A549 (cell line): ENCODE data around the gene MYLK3. TPM values are rescaled to one million over a fixed set of nuclear protein-coding genes. Genes with fewer than 3 reads are reported as not detected.

ENCODE experiments used
- ATAC-seq, 2 experiments: fragments of 200-7000 bp in 1 of 2; fragments of >200 bp in 1 of 2; cut with Nextera tagmentation in 1 of 2; cut with Tn5 transposase in 1 of 2; 3 replicates each; pipeline versions ENCODE4 v1.8.0 to v1.9.1; 2018 to 2020; ENCODE audit warnings: mild to moderate bottlenecking in 1 of 2, moderate library complexity in 1 of 2
- CTCF ChIA-PET: fragments of 300-600 bp; sonication (Branson Sonifier 250); formaldehyde crosslinking; extraction: SDS; loops from one replicate; lab custom pipeline; 2021; ENCODE audit warnings: antibody characterized with exemption, inconsistent platforms; lab: Yijun Ruan, JAX
- POLR2A ChIA-PET: fragments of 350-600 bp; formaldehyde crosslinking; extraction: SDS; loops from one replicate; lab custom pipeline; 2021; ENCODE audit warnings: antibody characterized with exemption, inconsistent platforms; lab: Yijun Ruan, JAX
- DNase-seq, 2 experiments: peaks; one replicate each; pipeline versions ENCODE4 v3.0.0 to v3.0.0-alpha.2; 2011 to 2016; ENCODE audit warnings: low read depth in 1 of 2, low spot score in 1 of 2
- FAIRE-seq: peaks from 2 replicates; lab custom pipeline; 2011; peaks lifted over from hg19 to GRCh38; lab: Jason Lieb, UNC
- H3K27ac ChIP-seq, 2 experiments: fragments of >200 bp; sonication (Bioruptor Twin); formaldehyde crosslinking; 3 replicates each; pipeline ENCODE4 v1.5.1; 2016 to 2017
- H3K4me1 ChIP-seq: fragments of >200 bp; sonication (Bioruptor Twin); formaldehyde crosslinking; 3 replicates; pipeline ENCODE4 v1.6.1; 2016
- H3K4me2 ChIP-seq: fragments of >200 bp; sonication (Bioruptor Twin); formaldehyde crosslinking; 3 replicates; pipeline ENCODE4 v1.6.1; 2016
- H3K4me3 ChIP-seq: fragments of >200 bp; sonication (Bioruptor Twin); formaldehyde crosslinking; 3 replicates; pipeline ENCODE4 v1.5.1; 2016
- H3K9me3 ChIP-seq: fragments of >200 bp; sonication (Bioruptor Twin); formaldehyde crosslinking; 3 replicates; pipeline ENCODE4 v1.6.1; 2016
- BHLHE40 ChIP-seq: IDR thresholded peaks from 2 replicates; pipeline ENCODE4 v1.6.1; 2012; ENCODE audit warnings: low read depth, low read length, inconsistent platforms
- CBX8 ChIP-seq: fragments of 200-600 bp; sonication (generic); IDR thresholded peaks from 2 replicates; pipeline ENCODE4 v1.6.1; 2016
- CEBPB ChIP-seq, 2 experiments: fragments of >200 bp in 1 of 2; sonication (Bioruptor Twin) in 1 of 2; formaldehyde crosslinking in 1 of 2; IDR thresholded peaks; 2 replicates each; pipeline ENCODE4 v1.6.1; 2012 to 2016
- CHD2 ChIP-seq: fragments of 150-350 bp; IDR thresholded peaks from 2 replicates; pipeline ENCODE4 v1.6.1; 2014; ENCODE audit warnings: low read length; ENCODE audit not compliant: partially characterized antibody
- CHD4 ChIP-seq: fragments of 200-600 bp; sonication (generic); IDR thresholded peaks from 2 replicates; pipeline ENCODE4 v1.6.1; 2016; ENCODE audit warnings: antibody characterized with exemption, mild to moderate bottlenecking, borderline replicate concordance
- EHF ChIP-seq: fragments of 250-450 bp; sonication (Bioruptor Pico); IDR thresholded peaks from 2 replicates; pipeline ENCODE4 v1.5.0; 2020; ENCODE audit warnings: mild to moderate bottlenecking
- ELK1 ChIP-seq: fragments of 150-350 bp; IDR thresholded peaks from 2 replicates; pipeline ENCODE4 v1.6.1; 2014; ENCODE audit warnings: low read depth, mild to moderate bottlenecking, low read length
- FOSB ChIP-seq: fragments of 250-450 bp; sonication (Bioruptor Pico); IDR thresholded peaks from 2 replicates; pipeline ENCODE4 v1.5.0; 2020; ENCODE audit warnings: mild to moderate bottlenecking, moderate library complexity
- HOXB5 ChIP-seq: fragments of 250-450 bp; sonication (Bioruptor Pico); IDR thresholded peaks from 2 replicates; pipeline ENCODE4 v1.5.0; 2020; ENCODE audit warnings: mild to moderate bottlenecking, moderate library complexity
- KDM1A ChIP-seq: fragments of 200-600 bp; sonication (generic); IDR thresholded peaks from 2 replicates; pipeline ENCODE4 v1.6.1; 2016; ENCODE audit warnings: low read depth, mild to moderate bottlenecking
- KDM5A ChIP-seq: fragments of 200-600 bp; sonication (generic); IDR thresholded peaks from 2 replicates; pipeline ENCODE4 v1.6.1; 2016; ENCODE audit warnings: antibody characterized with exemption, mild to moderate bottlenecking
- MAFK ChIP-seq: fragments of 450-650 bp; IDR thresholded peaks from 2 replicates; pipeline ENCODE4 v1.6.1; 2014; ENCODE audit not compliant: partially characterized antibody
- NFE2L2 ChIP-seq: fragments of 150-350 bp; conservative IDR thresholded peaks from 2 replicates; pipeline ENCODE4 v1.6.1; 2014; ENCODE audit warnings: low read length
- NR3C1 ChIP-seq: fragments of >200 bp; sonication (Bioruptor Twin); formaldehyde crosslinking; IDR thresholded peaks from 3 replicates; pipeline ENCODE4 v1.6.1; 2017
- POLR2AphosphoS2 ChIP-seq: conservative IDR thresholded peaks from 2 replicates; pipeline ENCODE4 v1.6.1; 2012; ENCODE audit warnings: low read length, improper control_type of control experiment, inconsistent platforms
- RAD21 ChIP-seq, 2 experiments: fragments of >200 bp in 1 of 2; sonication (Bioruptor Twin) in 1 of 2; formaldehyde crosslinking in 1 of 2; IDR thresholded peaks in 1 of 2; conservative IDR thresholded peaks in 1 of 2; 2 replicates in 1 of 2; 3 replicates in 1 of 2; pipeline ENCODE4 v1.6.1; 2012 to 2018; ENCODE audit warnings: inconsistent platforms in 1 of 2
- RCOR1 ChIP-seq: fragments of 150-350 bp; IDR thresholded peaks from 2 replicates; pipeline ENCODE4 v1.6.1; 2014; ENCODE audit warnings: antibody characterized with exemption, low read length, low read depth
- RNF2 ChIP-seq: fragments of 200-600 bp; sonication (generic); IDR thresholded peaks from 2 replicates; pipeline ENCODE4 v1.6.1; 2016; ENCODE audit warnings: low read depth, mild to moderate bottlenecking, antibody characterized with exemption, moderate library complexity, borderline replicate concordance
- SREBF2 ChIP-seq: fragments of 450-650 bp; IDR thresholded peaks from 2 replicates; pipeline ENCODE4 v1.6.1; 2014; ENCODE audit warnings: mild to moderate bottlenecking, moderate library complexity
- TFCP2L1 ChIP-seq: fragments of 250-450 bp; sonication (Bioruptor Pico); IDR thresholded peaks from 2 replicates; pipeline ENCODE4 v1.5.0; 2021; ENCODE audit warnings: mild to moderate bottlenecking
- TP53 ChIP-seq: fragments of 250-450 bp; sonication (Bioruptor Pico); IDR thresholded peaks from 2 replicates; pipeline ENCODE4 v1.5.0; 2021; ENCODE audit warnings: mild to moderate bottlenecking, moderate library complexity
- ZC3H11A ChIP-seq: fragments of 450-650 bp; IDR thresholded peaks from 2 replicates; pipeline ENCODE4 v1.6.1; 2014; ENCODE audit warnings: antibody characterized with exemption, mild to moderate bottlenecking
- ZSCAN20 ChIP-seq: fragments of 250-450 bp; sonication (Bioruptor Pico); IDR thresholded peaks from 2 replicates; pipeline ENCODE4 v1.8.0; 2022; ENCODE audit warnings: mild to moderate bottlenecking, moderate library complexity
- WGBS: methylation state at CpG from one replicate; pipeline ENCODE4 v1.1.6; 2017; ENCODE audit errors: missing lambda C conversion rate; 5-methylcytosine and 5-hydroxymethylcytosine counted together
- polyA plus RNA-seq, 4 experiments: library from polyadenylated mRNA; depleted of rRNA in 3 of 4; stranded (reverse); fragments of >200 nt; fragmentation: RNase III in 1 of 4; extraction: RNeasy Plus Mini Kit Qiagen cat#74134 plus additional on column Dnase treatment in 1 of 4; gene quantifications; 2 replicates in 3 of 4; 3 replicates in 1 of 4; pipeline ENCODE4 v1.2.3, GENCODE V29; 2011 to 2017
- TF ChIP-seq, protein P1 (sequence below): fragments of 200-600 bp; sonication (generic); IDR thresholded peaks from 2 replicates; pipeline ENCODE4 v1.6.1; 2016; ENCODE audit warnings: antibody characterized with exemption, mild to moderate bottlenecking, moderate library complexity
- TF ChIP-seq, protein P2 (sequence below): IDR thresholded peaks from 2 replicates; pipeline ENCODE4 v1.6.1; 2012

Gene MYLK3
- polyA plus RNA-seq, 2 of the 4 experiments (the other 2 are of a cell fraction) = 0.05 to 0.16 TPM

- ChIA-PET CTCF (interaction anchor here (0.7 kb wide), 1 partner anchor 20 kb away, joined by 3 read pairs; no protein-coding TSS in a partner anchor), POLR2A (no interaction called here)
- Histone ChIP-seq H3K4me2 (no peak overlapping the region), H3K9me3 (no peaks in the 10 kb centered on the region), H3K4me3 (no peak overlapping the region), H3K4me1 (no peaks in the 10 kb centered on the region)
- DNase-seq = no peak
- FAIRE-seq = no peak
- WGBS = 63% methylated on average over 12 of the region's 23 CpGs
- no peak for ATAC-seq
- TF ChIP-seq CBX8 (no peak), POLR2AphosphoS2 (no peak), CHD2 (no peak), RCOR1 (no peak), ZC3H11A (no peak), ZSCAN20 (CRISPR knock-in tag) (no peak), TP53 (CRISPR knock-in tag) (no peak), FOSB (CRISPR knock-in tag) (no peak), MAFK (no peak), EHF (CRISPR knock-in tag) (no peak), RNF2 (no peak), CHD4 (no peak), HOXB5 (CRISPR knock-in tag) (no peak), CEBPB (IDR thresholded peaks at IDR 0.05) (no peak), SREBF2 (no peak)
- TF ChIP-seq, protein P1, sequence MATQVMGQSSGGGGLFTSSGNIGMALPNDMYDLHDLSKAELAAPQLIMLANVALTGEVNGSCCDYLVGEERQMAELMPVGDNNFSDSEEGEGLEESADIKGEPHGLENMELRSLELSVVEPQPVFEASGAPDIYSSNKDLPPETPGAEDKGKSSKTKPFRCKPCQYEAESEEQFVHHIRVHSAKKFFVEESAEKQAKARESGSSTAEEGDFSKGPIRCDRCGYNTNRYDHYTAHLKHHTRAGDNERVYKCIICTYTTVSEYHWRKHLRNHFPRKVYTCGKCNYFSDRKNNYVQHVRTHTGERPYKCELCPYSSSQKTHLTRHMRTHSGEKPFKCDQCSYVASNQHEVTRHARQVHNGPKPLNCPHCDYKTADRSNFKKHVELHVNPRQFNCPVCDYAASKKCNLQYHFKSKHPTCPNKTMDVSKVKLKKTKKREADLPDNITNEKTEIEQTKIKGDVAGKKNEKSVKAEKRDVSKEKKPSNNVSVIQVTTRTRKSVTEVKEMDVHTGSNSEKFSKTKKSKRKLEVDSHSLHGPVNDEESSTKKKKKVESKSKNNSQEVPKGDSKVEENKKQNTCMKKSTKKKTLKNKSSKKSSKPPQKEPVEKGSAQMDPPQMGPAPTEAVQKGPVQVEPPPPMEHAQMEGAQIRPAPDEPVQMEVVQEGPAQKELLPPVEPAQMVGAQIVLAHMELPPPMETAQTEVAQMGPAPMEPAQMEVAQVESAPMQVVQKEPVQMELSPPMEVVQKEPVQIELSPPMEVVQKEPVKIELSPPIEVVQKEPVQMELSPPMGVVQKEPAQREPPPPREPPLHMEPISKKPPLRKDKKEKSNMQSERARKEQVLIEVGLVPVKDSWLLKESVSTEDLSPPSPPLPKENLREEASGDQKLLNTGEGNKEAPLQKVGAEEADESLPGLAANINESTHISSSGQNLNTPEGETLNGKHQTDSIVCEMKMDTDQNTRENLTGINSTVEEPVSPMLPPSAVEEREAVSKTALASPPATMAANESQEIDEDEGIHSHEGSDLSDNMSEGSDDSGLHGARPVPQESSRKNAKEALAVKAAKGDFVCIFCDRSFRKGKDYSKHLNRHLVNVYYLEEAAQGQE = no peak
- TF ChIP-seq, all 56 proteins: peak for 0
- no peak overlapping the region for H3K27ac ChIP-seq
Measured at GRCh38 chr16:46731691-46732555, 16.2 kb downstream of the MYLK3 start.

DNA sequence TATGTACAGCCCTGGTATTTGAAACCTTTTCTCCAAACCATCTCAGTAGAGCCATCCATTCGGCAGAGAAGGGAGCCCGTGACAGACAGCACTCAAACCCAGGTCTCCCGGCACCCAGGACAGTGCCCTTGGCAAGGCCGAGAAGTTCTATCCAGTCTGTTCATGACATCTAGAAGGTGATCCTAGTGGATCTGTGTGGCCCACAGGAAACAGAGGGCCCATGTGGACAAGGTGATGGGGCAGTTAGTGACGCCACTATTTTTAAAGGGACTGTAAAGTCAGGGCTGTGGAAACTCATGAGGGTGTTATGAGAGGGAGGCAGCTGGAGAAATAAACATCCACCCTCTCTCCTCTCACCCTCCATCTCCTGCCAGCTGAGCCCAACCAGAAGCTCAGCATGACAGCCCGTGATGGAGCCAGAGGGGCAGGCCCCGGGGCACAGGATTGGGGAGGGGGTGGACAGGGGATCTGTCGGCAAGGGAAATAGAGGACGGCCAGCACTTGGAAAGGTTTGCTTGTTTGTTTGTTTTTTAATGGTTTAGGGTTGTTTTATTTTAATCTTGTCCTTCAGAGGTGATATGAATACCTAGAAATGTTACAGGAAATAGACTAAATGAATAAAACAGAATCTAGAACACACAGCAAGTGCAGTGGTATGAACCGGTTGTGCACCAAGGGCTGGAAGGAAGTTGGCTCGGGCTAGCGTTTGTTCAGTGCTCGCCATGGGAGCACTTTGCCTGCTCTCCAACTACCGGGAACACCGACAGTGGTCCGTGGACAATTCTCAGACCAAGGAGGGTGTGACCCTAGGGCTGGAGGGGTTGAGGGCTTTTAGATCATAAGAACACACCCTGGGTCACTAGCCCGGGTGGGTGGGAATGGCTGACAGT, 17.1 kb downstream of the MYLK3 start:
- Histone ChIP-seq H3K4me1 (no peaks in the 10 kb centered on the region), H3K9me3 (no peaks in the 10 kb centered on the region), H3K4me2 (no peak overlapping the region), H3K27ac (no peak overlapping the region), H3K4me3 (no peak overlapping the region)
- DNase-seq (no peak), FAIRE-seq (no peak), ATAC-seq (no peak)
- CTCF ChIA-PET = interaction anchor here (0.7 kb wide), 1 partner anchor 21 kb away, joined by 3 read pairs; no protein-coding TSS in a partner anchor
- WGBS = 65% methylated on average over 17 of the region's 17 CpGs
- TF ChIP-seq RAD21 (conservative IDR thresholded peaks at IDR 0.05 in 1 of 2, IDR thresholded peaks at IDR 0.05 in 1 of 2) (no peak), TFCP2L1 (CRISPR knock-in tag) (no peak), MAFK (no peak), ELK1 (no peak), KDM1A (no peak), KDM5A (no peak), CEBPB (IDR thresholded peaks at IDR 0.05) (no peak), NFE2L2 (no peak), BHLHE40 (no peak), NR3C1 (no peak), CHD2 (no peak)
- TF ChIP-seq, protein P2, sequence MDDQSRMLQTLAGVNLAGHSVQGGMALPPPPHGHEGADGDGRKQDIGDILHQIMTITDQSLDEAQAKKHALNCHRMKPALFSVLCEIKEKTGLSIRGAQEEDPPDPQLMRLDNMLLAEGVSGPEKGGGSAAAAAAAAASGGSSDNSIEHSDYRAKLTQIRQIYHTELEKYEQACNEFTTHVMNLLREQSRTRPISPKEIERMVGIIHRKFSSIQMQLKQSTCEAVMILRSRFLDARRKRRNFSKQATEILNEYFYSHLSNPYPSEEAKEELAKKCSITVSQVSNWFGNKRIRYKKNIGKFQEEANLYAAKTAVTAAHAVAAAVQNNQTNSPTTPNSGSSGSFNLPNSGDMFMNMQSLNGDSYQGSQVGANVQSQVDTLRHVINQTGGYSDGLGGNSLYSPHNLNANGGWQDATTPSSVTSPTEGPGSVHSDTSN = no peak
- POLR2A ChIA-PET = no interaction called here
